DOHH2 (cell line): ENCODE results near the gene TRHDE.
"Not testable (repeated sequence)": the region's sequence is repeated elsewhere in the genome, so short reads cannot be mapped to it uniquely, and the experiment has no call there.

ENCODE experiments used
- H3F3A ChIP-seq: fragments of 200-600 bp; sonication (generic), shearing (Covaris generic); 2 replicates; pipeline ENCODE4 v1.6.0; 2016; ENCODE audit warnings: antibody characterized with exemption, mild to moderate bottlenecking; ENCODE audit not compliant: control insufficient read depth, insufficient read depth
- H3K27ac ChIP-seq: fragments of 200-600 bp; sonication (generic); 2 replicates; pipeline ENCODE4 v1.5.1; 2014; ENCODE audit warnings: low read depth, mild to moderate bottlenecking, low read length, moderate library complexity
- H3K27me3 ChIP-seq: fragments of 200-600 bp; sonication (generic); 2 replicates; pipeline ENCODE4 v1.6.1; 2014; ENCODE audit warnings: mild to moderate bottlenecking, low read length, mixed read lengths; ENCODE audit not compliant: control insufficient read depth
- H3K36me3 ChIP-seq: fragments of 200-600 bp; sonication (generic); 2 replicates; pipeline ENCODE4 v1.6.1; 2014; ENCODE audit warnings: mild to moderate bottlenecking, low read length, moderate library complexity, mixed read lengths; ENCODE audit not compliant: control insufficient read depth
- H3K4me1 ChIP-seq: fragments of 200-600 bp; sonication (generic); 2 replicates; pipeline ENCODE4 v1.6.1; 2014; ENCODE audit warnings: mild to moderate bottlenecking, low read length, mixed read lengths; ENCODE audit not compliant: control insufficient read depth
- H3K4me2 ChIP-seq: fragments of 200-600 bp; sonication (generic); 2 replicates; pipeline ENCODE4 v1.6.0; 2014; ENCODE audit warnings: mild to moderate bottlenecking, low read length, moderate library complexity
- H3K4me3 ChIP-seq: fragments of 200-600 bp; sonication (generic); 2 replicates; pipeline ENCODE4 v1.5.1; 2014; ENCODE audit warnings: mild to moderate bottlenecking, low read length, mixed read lengths
- H3K79me2 ChIP-seq: fragments of 200-600 bp; sonication (generic); 2 replicates; pipeline ENCODE4 v1.6.1; 2014; ENCODE audit warnings: mild to moderate bottlenecking, low read length, mixed read lengths; ENCODE audit not compliant: control insufficient read depth
- H3K9me2 ChIP-seq: fragments of 200-600 bp; sonication (generic); replicated peaks from 2 replicates; pipeline ENCODE4 v1.6.1; 2014; ENCODE audit warnings: mild to moderate bottlenecking, low read length, mixed read lengths; ENCODE audit not compliant: control insufficient read depth
- H3K9me3 ChIP-seq: fragments of 200-600 bp; sonication (generic); 2 replicates; pipeline ENCODE4 v1.6.1; 2014; ENCODE audit warnings: antibody characterized with exemption, low read length, mixed read lengths; ENCODE audit not compliant: control insufficient read depth, insufficient read depth
- H4K20me1 ChIP-seq: fragments of 200-600 bp; sonication (generic); 2 replicates; pipeline ENCODE4 v1.6.0; 2014; ENCODE audit warnings: low read depth, mild to moderate bottlenecking, antibody characterized with exemption, low read length, moderate library complexity; ENCODE audit not compliant: control insufficient read depth, insufficient read depth
- EZH2phosphoT487 ChIP-seq: fragments of 200-600 bp; sonication (generic); IDR thresholded peaks from 2 replicates; pipeline ENCODE4 v1.6.1; 2017; ENCODE audit warnings: borderline replicate concordance, mild to moderate bottlenecking, antibody characterized with exemption, low read length, moderate library complexity, mixed read lengths
- TF ChIP-seq, protein P1 (sequence below): fragments of 200-600 bp; sonication (generic); IDR thresholded peaks from one replicate; pipeline ENCODE4 v1.5.1; 2014; ENCODE audit warnings: antibody characterized with exemption, mild to moderate bottlenecking, low read depth, low read length; ENCODE audit not compliant: poor library complexity, severe bottlenecking

TRHDE gene

DNA sequence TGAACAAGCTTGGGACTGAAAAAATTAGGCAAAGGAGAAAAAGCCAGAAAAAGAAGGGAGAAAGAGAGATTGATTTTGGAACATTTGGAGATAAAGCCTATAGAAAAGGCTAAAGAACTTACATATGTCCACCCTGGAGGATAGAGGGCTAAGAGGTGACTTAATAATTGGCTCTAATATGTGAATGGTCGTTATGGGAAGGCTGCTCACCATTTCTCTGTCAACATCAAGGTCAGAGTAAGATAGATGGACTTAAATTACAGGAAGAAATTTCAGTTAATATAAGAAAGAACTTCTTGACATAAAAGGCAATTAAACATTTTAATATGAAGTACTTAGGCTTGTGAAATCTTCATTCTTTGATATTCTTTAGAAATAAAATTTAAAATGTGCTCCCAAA is 238.6 kb downstream of the TRHDE start:
- H4K20me1 ChIP-seq, result no peaks in the 10 kb centered on the region
- no peaks in the 10 kb centered on the region for H3K36me3 ChIP-seq
- no peaks in the 10 kb centered on the region for H3F3A ChIP-seq
- no peak overlapping the region for H3K4me2 ChIP-seq
- H3K27me3 ChIP-seq, result no peaks in the 10 kb centered on the region
- no peak overlapping the region for H3K27ac ChIP-seq
- no peaks in the 10 kb centered on the region for H3K79me2 ChIP-seq
- no peak overlapping the region for H3K4me3 ChIP-seq
- H3K9me3 ChIP-seq, result no peaks in the 10 kb centered on the region
- no peak for TF ChIP-seq EZH2phosphoT487
- TF ChIP-seq, protein P1, sequence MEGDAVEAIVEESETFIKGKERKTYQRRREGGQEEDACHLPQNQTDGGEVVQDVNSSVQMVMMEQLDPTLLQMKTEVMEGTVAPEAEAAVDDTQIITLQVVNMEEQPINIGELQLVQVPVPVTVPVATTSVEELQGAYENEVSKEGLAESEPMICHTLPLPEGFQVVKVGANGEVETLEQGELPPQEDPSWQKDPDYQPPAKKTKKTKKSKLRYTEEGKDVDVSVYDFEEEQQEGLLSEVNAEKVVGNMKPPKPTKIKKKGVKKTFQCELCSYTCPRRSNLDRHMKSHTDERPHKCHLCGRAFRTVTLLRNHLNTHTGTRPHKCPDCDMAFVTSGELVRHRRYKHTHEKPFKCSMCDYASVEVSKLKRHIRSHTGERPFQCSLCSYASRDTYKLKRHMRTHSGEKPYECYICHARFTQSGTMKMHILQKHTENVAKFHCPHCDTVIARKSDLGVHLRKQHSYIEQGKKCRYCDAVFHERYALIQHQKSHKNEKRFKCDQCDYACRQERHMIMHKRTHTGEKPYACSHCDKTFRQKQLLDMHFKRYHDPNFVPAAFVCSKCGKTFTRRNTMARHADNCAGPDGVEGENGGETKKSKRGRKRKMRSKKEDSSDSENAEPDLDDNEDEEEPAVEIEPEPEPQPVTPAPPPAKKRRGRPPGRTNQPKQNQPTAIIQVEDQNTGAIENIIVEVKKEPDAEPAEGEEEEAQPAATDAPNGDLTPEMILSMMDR, result no peak
- no peaks in the 10 kb centered on the region for H3K4me1 ChIP-seq
- no peaks in the 10 kb centered on the region for H3K9me2 ChIP-seq

DNA sequence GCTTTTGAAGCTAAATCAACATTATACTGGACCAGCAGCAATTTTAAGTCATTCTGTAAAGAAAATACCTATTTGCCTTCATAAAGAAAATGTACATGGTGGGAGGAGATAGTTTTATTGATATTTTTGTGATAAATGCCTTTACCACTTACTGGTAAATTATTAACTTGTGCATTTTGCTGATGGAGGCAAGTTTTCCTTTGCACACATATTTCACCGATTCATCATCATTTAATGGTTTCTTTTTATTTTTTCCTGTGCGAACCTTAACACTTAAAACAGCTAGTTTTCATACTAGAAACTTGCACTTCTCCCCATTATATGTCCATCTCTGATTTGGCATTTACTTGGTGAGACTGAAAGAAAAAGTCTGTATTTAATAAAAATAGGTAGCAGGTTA is 239.3 kb downstream of the TRHDE start:
- no peaks in the 10 kb centered on the region for H4K20me1 ChIP-seq
- no peaks in the 10 kb centered on the region for H3K9me3 ChIP-seq
- no peaks in the 10 kb centered on the region for H3K9me2 ChIP-seq
- no peak overlapping the region for H3K27ac ChIP-seq
- H3K4me1 ChIP-seq, result no peaks in the 10 kb centered on the region
- H3K36me3 ChIP-seq, result no peaks in the 10 kb centered on the region
- no peaks in the 10 kb centered on the region for H3K79me2 ChIP-seq
- no peak overlapping the region for H3K4me3 ChIP-seq
- TF ChIP-seq EZH2phosphoT487, result no peak
- TF ChIP-seq, protein P1, result no peak
- no peaks in the 10 kb centered on the region for H3K27me3 ChIP-seq
- no peaks in the 10 kb centered on the region for H3F3A ChIP-seq
- no peak overlapping the region for H3K4me2 ChIP-seq

DNA sequence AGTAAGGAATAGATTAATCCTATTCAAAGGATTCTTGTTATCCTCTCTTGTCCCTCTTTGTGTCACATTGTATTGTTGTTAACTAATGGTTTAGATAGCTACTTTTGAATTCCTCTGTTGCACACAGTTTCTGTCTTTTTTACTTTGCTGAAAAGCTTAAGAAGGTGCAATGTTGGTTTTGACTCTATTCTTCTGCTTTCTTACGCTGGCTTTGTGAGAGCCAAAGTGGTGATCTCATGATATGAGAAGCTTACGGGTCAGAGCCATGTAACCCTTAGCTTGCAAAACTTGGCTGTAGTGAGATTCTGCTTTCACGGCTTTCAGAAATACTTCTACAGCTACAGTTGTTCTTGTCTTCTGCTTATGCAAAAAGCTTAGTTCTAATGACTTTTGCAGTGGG is 239.7 kb downstream of the TRHDE start:
- H3K36me3 ChIP-seq, result no peaks in the 10 kb centered on the region
- H4K20me1 ChIP-seq, result no peaks in the 10 kb centered on the region
- no peak for TF ChIP-seq EZH2phosphoT487
- TF ChIP-seq, protein P1, result no peak
- H3K79me2 ChIP-seq, result no peaks in the 10 kb centered on the region
- H3K9me2 ChIP-seq, result no peaks in the 10 kb centered on the region
- H3F3A ChIP-seq, result no peaks in the 10 kb centered on the region
- H3K4me3 ChIP-seq, result no peak overlapping the region
- no peaks in the 10 kb centered on the region for H3K9me3 ChIP-seq
- no peak overlapping the region for H3K27ac ChIP-seq
- H3K27me3 ChIP-seq, result no peaks in the 10 kb centered on the region
- no peaks in the 10 kb centered on the region for H3K4me1 ChIP-seq
- H3K4me2 ChIP-seq, result no peak overlapping the region

DNA sequence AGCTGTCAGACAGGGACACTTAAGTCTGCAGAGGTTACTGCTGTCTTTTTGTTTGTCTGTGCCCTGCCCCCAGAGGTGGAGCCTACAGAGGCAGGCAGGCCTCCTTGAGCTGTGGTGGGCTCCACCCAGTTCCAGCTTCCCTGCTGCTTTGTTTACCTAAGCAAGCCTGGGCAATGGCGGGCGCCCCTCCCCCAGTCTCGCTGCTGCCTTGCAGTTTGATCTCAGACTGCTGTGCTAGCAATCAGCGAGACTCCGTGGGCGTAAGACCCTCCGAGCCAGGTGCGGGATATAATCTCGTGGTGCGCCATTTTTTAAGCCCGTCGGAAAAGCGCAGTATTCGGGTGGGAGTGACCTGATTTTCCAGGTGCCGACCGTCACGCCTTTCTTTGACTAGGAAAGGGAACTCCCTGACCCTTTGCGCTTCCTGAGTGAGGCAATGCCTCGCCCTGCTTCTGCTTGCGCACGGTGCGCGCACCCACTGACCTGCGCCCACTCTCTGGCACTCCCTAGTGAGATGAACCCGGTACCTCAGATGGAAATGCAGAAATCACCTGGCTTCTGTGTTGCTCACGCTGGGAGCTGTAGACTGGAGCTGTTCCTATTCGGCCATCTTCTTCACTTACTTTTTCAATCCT is 248.0 kb downstream of the TRHDE start:
- H3K27me3 ChIP-seq, H3K4me3 ChIP-seq, H3F3A ChIP-seq, H3K36me3 ChIP-seq, H3K79me2 ChIP-seq, H4K20me1 ChIP-seq, H3K9me2 ChIP-seq, H3K4me2 ChIP-seq, H3K9me3 ChIP-seq, H3K27ac ChIP-seq: not testable (repeated sequence)
- H3K4me1 ChIP-seq, result peaks cover 20% of the 10 kb centered on the region
